ENCODE measurements around the gene RPS8.

DNA sequence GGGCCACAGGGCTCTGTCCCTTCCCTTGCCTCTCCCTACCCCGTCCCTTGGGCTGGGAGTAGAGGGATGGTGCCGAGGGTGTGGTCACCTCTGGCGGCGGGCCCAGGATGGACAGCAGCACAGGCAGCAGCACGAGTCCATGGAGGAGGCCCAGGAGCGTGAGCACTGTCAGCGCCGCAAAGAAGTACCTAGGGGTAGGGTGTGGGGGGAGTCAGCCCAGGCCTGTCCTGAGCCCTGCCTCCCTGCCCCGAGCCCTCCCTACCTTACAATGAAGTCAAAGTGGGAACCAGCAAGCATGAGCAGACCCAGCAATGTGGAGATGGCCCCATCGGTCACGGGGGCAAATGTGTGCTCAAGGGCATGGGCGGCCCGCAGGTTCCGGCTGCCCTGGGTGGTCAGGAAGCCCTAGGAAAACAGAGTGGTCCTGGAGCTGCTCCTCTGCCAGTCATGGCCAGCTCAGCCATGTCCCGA, 47.7 kb downstream of the RPS8 start:
- TF ChIP-seq POLR2AphosphoS5 (IDR thresholded peaks at IDR 0.05) (no peak), POLR2A (IDR thresholded peaks at IDR 0.05; ENCODE audit: low read depth) (no peak), EP300 (IDR thresholded peaks at IDR 0.05) (no peak)
- TF ChIP-seq, protein P1, sequence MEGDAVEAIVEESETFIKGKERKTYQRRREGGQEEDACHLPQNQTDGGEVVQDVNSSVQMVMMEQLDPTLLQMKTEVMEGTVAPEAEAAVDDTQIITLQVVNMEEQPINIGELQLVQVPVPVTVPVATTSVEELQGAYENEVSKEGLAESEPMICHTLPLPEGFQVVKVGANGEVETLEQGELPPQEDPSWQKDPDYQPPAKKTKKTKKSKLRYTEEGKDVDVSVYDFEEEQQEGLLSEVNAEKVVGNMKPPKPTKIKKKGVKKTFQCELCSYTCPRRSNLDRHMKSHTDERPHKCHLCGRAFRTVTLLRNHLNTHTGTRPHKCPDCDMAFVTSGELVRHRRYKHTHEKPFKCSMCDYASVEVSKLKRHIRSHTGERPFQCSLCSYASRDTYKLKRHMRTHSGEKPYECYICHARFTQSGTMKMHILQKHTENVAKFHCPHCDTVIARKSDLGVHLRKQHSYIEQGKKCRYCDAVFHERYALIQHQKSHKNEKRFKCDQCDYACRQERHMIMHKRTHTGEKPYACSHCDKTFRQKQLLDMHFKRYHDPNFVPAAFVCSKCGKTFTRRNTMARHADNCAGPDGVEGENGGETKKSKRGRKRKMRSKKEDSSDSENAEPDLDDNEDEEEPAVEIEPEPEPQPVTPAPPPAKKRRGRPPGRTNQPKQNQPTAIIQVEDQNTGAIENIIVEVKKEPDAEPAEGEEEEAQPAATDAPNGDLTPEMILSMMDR (IDR thresholded peaks at IDR 0.05) = no peak

Measured in esophagus muscularis mucosa (tissue), 4 donors.